T-helper 22 cell (primary cell): ENCODE data around the gene NR1H4.
"Not testable (repeated sequence)": the region's sequence is repeated elsewhere in the genome, so short reads cannot be mapped to it uniquely, and the experiment has no call there.

ENCODE experiments used
- DNase-seq: peaks from one replicate; pipeline ENCODE4 v3.0.0-alpha.2; 2020; ENCODE audit warnings: low read depth

Gene NR1H4

DNA sequence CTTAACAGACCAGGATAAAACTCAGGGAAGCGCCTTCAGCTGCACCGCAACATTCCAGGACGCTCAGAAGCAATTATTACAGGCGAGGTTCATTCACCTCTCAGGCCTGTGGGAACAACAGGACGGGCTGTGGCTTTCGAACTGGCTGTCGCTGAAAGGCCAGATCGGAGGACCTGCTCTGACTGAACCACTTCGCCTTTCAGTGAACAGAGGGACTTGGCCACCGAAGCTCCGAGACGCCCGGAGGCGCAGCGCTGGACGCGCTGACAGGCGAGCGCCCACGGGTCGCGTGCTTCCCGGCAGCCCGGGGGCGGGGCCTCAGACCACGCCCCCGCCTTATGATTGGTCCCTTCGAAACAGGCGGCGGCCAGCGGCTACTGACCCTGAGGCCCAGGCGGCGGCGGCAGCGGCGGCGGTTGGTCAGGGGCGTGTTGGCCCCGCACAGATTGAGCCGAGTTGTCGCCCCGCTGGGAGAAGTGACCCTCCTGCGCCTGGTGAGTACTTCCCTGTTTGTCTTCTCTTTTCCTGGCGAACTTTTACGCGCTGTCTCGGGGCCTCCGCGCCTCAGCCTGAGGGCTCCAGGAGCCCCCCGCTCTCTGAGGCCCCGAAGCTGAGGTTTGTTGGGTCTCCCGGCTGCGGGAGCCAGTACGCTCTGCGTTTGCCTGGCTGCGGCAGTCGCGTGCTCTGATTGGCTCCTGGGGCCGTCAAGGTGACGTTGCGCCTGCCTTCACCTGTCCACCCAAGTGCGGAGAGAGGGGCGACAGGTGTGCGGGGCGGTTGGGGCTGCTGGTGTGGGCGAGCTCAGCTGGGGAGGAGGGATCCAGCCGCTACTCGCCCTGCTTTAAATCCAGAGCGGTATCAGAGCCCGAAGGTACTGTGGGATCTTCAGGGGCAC, 99.9 kb downstream of the NR1H4 start, which contains the start of gene GAS2L3:
TSS of gene GAS2L3 (plus strand) at position 393 of the 895 bp plus-strand sequence. CDS start 21,221 bp downstream, outside the sequence.
- peak; percentile 14 for DNase-seq

DNA sequence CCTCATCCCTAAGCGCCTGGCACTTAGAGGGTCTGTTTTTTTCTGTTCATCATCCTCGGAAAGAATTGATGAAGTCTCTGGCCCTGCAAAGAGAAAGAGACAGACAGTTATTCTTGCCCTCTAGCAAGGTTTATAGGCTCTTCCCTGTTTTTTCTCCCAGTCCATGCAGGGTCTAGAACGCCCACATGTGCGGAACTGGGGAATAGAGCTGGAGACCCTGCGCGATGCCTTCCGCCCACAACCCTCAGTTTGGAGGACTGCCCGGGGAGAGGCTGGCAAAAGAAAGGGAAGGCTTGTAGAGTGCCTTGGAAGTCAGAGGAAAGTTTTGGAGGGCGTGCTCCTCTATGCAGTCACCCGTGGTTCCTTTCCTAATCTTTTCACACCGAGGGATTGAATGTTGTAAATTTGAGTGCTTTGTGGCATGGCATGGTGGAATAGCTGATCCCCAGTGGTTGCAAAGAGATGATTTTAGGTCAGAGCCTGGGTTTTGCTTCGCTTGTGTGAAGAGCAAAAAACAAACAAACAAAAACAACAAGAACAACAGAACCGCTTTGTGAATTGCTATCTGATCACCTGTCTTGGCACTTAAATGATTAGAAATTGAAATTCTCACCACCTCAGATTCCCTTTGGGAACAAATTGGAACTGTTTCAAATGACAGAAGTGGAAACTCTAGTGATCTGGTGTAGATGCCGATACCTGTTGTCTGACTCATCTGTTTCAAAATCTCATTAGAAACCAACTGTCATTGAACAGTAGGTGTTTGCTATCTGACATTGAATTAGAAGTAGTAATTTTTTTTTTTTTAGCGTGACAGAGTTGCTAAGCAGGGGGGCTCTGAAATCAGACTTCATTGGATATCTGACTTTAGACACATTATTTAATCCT, 100.8 kb downstream of the NR1H4 start:
- DNase-seq, result no peak

DNA sequence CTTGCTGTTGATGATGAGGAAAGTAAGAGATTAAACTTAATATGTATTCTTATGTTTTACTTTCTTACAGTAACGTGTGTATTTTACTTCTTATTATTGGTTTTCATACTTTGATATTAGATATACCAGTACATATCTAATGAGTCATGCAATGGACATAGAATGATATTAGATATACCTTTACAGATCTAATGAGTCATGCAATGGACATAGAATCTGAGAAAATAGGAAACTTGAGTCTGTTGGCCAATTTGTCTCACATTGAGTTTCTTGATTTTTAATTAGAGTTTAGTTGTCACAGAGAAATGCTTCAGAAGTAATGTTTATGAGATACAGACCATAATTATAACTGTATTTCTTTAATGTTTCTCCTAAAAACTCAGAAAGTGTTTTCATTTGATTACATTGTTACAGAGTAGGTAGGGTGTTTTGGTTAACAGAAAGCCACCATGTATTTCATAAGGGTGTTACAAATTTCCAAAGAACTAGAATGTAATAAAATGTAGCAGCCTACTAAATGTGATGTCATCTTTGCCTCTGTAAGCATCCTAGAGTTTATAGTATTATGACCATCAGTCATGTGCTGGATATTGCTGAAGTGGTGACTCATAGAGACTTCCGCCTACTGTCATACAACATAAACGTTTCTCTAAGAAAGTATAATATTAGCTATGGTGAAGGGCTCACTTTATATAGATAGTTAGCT, 102.8 kb downstream of the NR1H4 start:
- no peak for DNase-seq

DNA sequence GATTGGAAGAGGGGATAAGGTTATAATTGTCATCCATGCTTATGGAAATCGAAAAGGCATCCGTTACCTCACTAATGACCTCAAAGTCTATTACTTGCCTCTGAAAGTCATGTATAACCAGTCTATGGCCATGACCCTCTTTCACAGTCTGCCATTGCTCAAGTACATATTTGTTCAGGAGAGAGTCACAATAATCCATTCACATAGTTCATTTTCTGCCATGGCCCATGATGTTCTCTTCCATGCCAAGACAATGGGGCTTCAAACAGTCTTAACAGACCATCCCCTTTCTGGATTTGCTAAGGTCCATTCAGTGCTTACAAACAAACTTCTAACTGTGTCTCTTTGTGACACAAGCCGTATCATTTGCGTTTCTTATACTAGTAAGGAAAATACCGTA, 105.3 kb downstream of the NR1H4 start:
- DNase-seq, result no peak

DNA sequence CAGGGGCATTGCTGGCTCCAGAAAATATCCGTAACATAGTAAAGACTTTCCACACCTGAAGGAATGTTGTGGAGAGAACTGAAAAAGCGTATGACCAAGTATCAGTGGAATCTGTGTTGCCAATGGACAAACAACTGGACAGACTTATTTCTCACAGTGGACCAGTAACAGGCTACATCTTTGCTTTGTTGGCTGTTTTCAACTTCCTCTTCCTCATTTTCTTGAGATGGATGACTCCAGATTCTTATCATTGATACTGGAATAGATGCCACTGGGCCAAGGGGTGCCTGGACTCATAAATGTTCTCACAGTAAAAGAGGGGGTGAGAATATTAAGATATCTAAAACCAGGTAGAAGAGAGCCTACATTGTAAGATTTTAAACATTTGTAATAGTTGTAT, 106.2 kb downstream of the NR1H4 start:
- DNase-seq, result no peak

DNA sequence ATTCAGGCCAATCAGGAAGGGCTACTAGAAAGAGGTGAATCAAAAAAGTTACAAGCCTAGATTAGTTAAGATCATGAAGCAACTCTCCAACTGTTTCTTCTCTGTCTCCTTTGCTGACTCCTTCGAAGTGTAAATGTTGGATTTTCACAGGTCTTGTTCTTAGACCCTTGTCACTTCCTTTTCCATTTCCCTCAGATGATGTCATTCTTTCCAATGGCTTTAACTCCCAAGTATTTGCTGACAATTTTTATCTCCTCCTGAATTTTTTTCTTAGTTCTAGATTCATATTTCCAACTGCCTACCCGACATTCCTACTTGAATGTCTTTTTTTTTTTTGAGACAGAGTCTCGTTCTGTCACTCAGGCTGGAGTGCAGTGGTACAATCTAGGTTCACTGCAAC, 110.6 kb downstream of the NR1H4 start:
- no peak for DNase-seq

DNA sequence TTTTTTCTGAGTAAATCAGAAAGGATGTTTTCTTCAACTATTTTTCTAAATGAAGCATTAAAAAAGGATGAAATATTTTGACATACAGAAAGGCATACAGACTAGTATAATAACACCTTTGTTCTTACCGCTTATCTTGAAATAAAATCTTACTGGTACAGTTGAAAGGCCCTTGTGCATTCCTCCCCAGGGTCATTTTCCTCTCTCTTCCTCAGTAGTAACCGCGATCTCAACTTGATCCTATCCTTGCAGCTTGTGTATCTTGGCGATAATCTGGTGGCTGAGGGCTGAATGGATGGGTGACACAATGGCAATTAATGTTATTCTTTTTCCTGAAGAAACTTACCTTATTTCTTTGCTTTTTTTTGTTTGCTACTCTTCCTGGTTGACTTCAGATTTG, 118.3 kb downstream of the NR1H4 start:
- DNase-seq, result no peak

DNA sequence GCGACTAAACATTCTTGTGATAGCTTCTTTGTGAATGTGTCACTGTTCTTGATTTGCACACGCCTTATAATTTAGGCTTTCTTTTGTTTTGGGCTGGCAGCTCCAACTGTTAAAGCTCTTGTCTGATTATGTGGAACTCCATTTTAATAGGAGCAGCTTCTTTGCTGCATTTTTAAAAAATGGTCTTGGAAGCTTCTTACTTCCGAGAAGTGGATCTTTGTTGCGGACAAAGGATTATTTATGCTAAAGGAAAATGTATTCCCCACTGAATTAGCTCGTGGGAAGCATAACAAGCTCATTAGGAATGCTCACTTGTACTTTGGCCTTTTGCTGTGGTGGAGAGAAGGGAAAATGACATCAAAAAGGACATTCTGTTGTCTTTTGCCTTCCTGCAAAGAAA, 119.8 kb downstream of the NR1H4 start:
- DNase-seq, result no peak

DNA sequence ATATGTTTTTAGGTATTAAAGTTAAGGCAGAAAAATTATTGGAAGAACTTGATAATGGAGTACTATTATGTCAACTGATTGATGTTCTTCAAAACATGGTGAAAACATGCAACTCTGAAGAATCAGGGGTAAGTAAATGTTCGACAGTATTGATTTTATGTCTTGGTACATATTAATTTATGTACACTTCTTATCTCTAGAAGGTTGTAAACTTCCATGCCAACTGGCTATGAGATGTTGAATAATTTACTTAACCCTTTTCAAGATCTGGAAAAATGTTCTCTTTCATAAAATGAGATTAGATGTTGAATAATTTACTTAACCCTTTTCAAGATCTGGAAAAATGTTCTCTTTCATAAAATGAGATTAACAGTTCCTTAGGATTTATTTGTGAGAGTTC, 128.0 kb downstream of the NR1H4 start:
- DNase-seq, result no peak

DNA sequence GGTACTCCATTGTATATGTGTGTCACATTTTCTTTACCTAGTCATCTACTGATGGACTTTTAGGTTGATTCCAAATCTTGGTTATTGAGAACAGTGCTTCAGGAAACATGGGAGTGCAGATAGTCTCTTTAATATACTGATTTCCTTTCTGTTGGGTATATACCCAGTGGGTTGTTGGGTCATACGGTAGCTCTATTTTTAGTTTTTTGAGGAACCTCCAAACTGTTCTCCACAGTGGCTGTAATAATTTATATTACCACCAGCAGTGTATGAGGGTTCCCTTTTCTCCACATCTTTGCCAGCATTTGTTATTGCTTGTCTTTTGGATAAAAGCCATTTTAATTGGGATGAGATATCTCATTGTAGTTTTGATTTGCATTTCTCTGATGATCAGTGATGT, 129.3 kb downstream of the NR1H4 start:
- not testable (repeated sequence) for DNase-seq

DNA sequence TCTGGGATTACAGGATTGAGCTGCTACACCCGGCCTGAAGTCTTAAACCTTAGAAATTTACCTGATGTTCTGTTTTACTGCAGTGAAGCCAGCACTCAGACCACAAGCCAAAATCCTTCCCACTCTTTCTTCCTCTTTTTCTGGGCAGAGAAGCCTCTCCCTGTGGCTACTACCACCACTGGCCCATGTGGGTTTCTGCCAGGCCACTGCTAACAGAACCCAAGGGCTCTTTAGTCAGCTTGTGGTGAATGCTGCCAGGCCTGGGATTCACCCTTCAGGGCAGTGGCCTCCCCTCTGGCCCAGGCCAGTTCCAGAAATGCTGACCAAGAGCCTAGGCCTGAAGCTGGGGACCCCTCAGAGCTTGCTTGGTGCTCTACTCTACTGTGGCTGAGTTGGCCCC, 135.1 kb downstream of the NR1H4 start:
- no peak for DNase-seq

DNA sequence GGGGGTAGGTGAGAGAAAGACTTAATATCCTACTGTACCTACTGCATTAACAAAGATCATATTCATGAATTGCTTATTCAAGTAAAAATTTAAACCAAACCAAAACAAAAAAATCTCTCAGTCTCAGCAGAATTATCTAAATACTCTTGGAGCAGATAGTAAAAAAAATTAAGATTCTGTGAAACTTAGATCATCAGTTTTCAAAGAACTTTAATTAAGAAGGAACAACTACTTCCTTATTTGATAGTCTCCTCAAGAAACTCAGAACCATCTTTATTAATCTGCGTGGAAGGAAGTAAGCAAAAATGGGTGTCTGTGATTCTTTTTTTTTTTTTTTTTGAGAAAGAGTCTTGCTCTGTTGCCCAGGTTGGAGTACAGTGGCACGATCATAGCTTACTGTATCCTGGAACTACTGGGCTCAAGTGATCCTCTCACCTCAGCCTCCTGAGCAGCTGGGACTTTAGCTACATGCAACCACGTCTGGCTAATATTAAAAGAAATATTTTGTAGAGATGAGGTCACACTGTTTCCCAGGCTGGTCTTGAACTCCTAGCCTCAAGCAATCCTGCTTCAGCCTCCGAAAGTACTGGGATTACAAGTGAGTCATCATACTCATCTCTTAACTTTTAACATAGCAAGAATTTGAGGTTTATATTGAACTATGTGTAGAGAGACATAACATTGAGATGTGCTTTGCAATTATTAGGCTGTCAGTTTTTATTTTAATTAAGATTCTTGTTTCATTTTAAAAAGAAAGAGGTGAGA, 137.2 kb downstream of the NR1H4 start:
- no peak for DNase-seq

DNA sequence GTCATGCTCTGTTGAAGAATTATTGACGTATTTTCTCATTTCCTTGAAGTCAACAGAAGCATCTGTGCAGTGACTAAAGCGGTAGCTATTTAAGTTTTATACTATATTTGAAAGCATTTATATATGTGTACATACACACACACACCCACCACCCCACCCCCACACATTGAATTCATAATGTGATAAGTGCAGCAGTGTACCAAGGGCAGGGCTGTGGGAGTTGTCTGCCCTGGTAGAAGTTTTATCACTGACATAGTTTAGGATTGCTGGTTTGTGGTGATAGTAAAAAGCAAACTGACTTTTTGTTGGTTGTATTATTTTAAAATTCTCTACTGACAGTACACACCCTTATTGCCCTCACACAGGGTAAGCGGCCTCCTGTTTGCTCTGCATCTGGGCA, 138.9 kb downstream of the NR1H4 start:
- no peak for DNase-seq
